ENCODE results near the gene COG4.

DNA sequence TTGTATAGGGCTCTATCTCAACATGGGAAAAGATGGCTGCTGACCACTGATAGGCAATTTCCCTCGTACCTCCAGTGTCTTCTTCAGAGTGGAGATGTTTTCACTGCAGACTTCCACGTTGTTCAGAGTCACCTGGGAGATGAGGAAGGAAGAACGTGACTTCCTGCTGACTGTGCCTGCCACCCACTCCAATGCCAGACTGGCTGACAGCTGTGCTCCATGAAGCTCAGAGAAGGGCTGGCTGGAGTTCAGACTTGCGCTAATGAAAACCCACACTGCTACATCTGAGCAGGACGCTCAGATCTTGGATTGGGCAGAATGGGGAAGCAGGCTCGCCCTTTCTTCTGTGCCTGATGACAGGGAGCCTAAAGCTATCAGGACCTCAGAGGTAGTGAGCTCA lies 33.1 kb downstream of the COG4 start:
- TF ChIP-seq, protein P1, sequence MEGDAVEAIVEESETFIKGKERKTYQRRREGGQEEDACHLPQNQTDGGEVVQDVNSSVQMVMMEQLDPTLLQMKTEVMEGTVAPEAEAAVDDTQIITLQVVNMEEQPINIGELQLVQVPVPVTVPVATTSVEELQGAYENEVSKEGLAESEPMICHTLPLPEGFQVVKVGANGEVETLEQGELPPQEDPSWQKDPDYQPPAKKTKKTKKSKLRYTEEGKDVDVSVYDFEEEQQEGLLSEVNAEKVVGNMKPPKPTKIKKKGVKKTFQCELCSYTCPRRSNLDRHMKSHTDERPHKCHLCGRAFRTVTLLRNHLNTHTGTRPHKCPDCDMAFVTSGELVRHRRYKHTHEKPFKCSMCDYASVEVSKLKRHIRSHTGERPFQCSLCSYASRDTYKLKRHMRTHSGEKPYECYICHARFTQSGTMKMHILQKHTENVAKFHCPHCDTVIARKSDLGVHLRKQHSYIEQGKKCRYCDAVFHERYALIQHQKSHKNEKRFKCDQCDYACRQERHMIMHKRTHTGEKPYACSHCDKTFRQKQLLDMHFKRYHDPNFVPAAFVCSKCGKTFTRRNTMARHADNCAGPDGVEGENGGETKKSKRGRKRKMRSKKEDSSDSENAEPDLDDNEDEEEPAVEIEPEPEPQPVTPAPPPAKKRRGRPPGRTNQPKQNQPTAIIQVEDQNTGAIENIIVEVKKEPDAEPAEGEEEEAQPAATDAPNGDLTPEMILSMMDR (conservative IDR thresholded peaks at IDR 0.05): no peak
- no peak for TF ChIP-seq ZFX (IDR thresholded peaks at IDR 0.05)

Data from C4-2B (cell line).